ENCODE data around the gene PDE4D.

DNA sequence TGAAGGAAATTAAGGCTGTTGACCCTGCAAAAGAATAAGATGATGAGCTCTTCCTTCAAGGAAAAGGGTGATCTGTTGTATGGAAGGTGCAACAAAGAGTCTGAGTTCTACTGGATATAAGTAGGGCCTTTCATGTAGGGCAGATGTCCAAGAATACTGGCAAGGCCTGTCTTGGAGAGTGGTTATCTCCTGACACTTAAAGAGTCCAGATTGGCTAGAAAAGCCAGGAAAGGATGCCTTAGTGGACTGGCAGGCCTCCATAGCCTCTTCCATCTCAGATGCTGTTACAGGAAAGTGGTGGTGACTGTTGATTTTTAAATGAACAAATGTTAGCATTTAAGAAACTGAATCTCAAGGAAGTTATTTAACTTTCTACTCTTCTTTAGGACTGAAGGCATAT, 914.4 kb downstream of the PDE4D start:
- TF ChIP-seq CTCF (IDR thresholded peaks at IDR 0.05) (no peak), POLR2A (IDR thresholded peaks at IDR 0.05) (no peak)
